Neuronal stem cell (in vitro differentiated cells): ENCODE data around the gene THSD4.

Source experiments
- DNase-seq: peaks from one replicate; pipeline ENCODE4 v3.0.0-alpha.2; 2013; ENCODE audit warnings: low spot score
- H2AFZ ChIP-seq: one replicate; pipeline ENCODE4 v1.6.1; 2013; ENCODE audit warnings: mild to moderate bottlenecking, low read length, inconsistent platforms
- H2AK5ac ChIP-seq: 2 replicates; pipeline ENCODE4 v1.6.1; 2013; ENCODE audit warnings: low read depth, mild to moderate bottlenecking, inconsistent platforms, low read length, moderate library complexity, mixed read lengths
- H2BK120ac ChIP-seq: 2 replicates; pipeline ENCODE4 v1.6.1; 2013; ENCODE audit warnings: low read depth, mild to moderate bottlenecking, inconsistent platforms, low read length, moderate library complexity, mixed read lengths
- H2BK12ac ChIP-seq: one replicate; pipeline ENCODE4 v1.6.1; 2013; ENCODE audit warnings: low read length, inconsistent platforms
- H2BK15ac ChIP-seq: 2 replicates; pipeline ENCODE4 v1.6.1; 2013; ENCODE audit warnings: mild to moderate bottlenecking, low read length, inconsistent platforms, mixed read lengths
- H2BK5ac ChIP-seq: one replicate; pipeline ENCODE4 v1.6.1; 2013; ENCODE audit warnings: inconsistent platforms, mild to moderate bottlenecking, low read length, moderate library complexity
- H3K14ac ChIP-seq: one replicate; pipeline ENCODE4 v1.6.1; 2013; ENCODE audit warnings: low read length, inconsistent platforms
- H3K18ac ChIP-seq: 2 replicates; pipeline ENCODE4 v1.6.1; 2013; ENCODE audit warnings: low read length, inconsistent platforms
- H3K23ac ChIP-seq: 2 replicates; pipeline ENCODE4 v1.6.1; 2013; ENCODE audit warnings: low read depth, mild to moderate bottlenecking, mixed read lengths, low read length, inconsistent platforms; ENCODE audit not compliant: poor library complexity
- H3K27ac ChIP-seq: replicated peaks from 3 replicates; pipeline ENCODE4 v1.5.1; 2013; ENCODE audit warnings: low read length, inconsistent platforms
- H3K27me3 ChIP-seq, 3 experiments: 2 replicates each; pipeline ENCODE4 v1.6.1; 2013; ENCODE audit warnings: low read length in 3 of 3, mild to moderate bottlenecking in 2 of 3, inconsistent platforms in 1 of 3, low read depth in 1 of 3, mixed read lengths in 1 of 3, moderate library complexity in 1 of 3; ENCODE audit not compliant: control insufficient read depth in 3 of 3, insufficient read depth in 3 of 3
- H3K36me3 ChIP-seq, 2 donors: replicated peaks in 1 of 2; 2 replicates each; pipeline ENCODE4 v1.6.1; 2013; ENCODE audit warnings: low read length in 2 of 2; ENCODE audit not compliant: control insufficient read depth in 2 of 2, insufficient read depth in 2 of 2
- H3K4ac ChIP-seq: 2 replicates; pipeline ENCODE4 v1.6.1; 2013; ENCODE audit warnings: inconsistent platforms, mild to moderate bottlenecking, low read length, moderate library complexity
- H3K4me1 ChIP-seq, 2 donors: 1 replicate in 1 of 2; 2 replicates in 1 of 2; pipeline ENCODE4 v1.6.1; 2013; ENCODE audit warnings: low read length in 2 of 2, low read depth in 1 of 2; ENCODE audit not compliant: control insufficient read depth in 2 of 2, insufficient read depth in 1 of 2
- H3K4me2 ChIP-seq: one replicate; pipeline ENCODE4 v1.6.1; 2013; ENCODE audit warnings: mild to moderate bottlenecking, low read length, inconsistent platforms; ENCODE audit not compliant: insufficient read depth, poor library complexity, severe bottlenecking
- H3K4me3 ChIP-seq, 2 donors: 2 replicates each; pipeline ENCODE4 v1.5.1; 2013; ENCODE audit warnings: low read length in 2 of 2, mild to moderate bottlenecking in 2 of 2, inconsistent platforms in 1 of 2, moderate library complexity in 1 of 2
- H3K79me1 ChIP-seq: one replicate; pipeline ENCODE4 v1.6.1; 2013; ENCODE audit warnings: low read depth, mild to moderate bottlenecking, inconsistent platforms, low read length, moderate library complexity
- H3K9ac ChIP-seq: one replicate; pipeline ENCODE4 v1.6.1; 2013; ENCODE audit warnings: mild to moderate bottlenecking, low read depth, low read length, inconsistent platforms; ENCODE audit not compliant: poor library complexity
- H3K9me3 ChIP-seq, 2 donors: replicated peaks in 1 of 2; 2 replicates each; pipeline versions ENCODE3 to v1.6.1; 2013; ENCODE audit warnings: low read length in 2 of 2, mild to moderate bottlenecking in 2 of 2, inconsistent platforms in 1 of 2, low read depth in 1 of 2, mixed read lengths in 1 of 2, moderate library complexity in 1 of 2; ENCODE audit not compliant: control insufficient read depth in 2 of 2, insufficient read depth in 1 of 2
- H4K8ac ChIP-seq: one replicate; pipeline ENCODE4 v1.6.1; 2013; ENCODE audit warnings: low read depth, mild to moderate bottlenecking, inconsistent platforms, low read length, moderate library complexity
- H4K91ac ChIP-seq: one replicate; pipeline ENCODE4 v1.6.1; 2013; ENCODE audit warnings: low read length, low read depth, mild to moderate bottlenecking, inconsistent platforms; ENCODE audit not compliant: poor library complexity
- WGBS, 2 donors: extraction: QIAGEN DNeasy Blood & Tissue Kit; methylation state at CpG; one replicate each; pipeline ENCODE4 v1.1.7; 2013; ENCODE audit warnings: missing lambda C conversion rate in 2 of 2, mixed read lengths in 1 of 2; ENCODE audit not compliant: insufficient read length in 2 of 2, insufficient replicate concordance in 1 of 2; ENCODE audit errors: extremely low coverage in 2 of 2; 5-methylcytosine and 5-hydroxymethylcytosine counted together

The THSD4 gene

GRCh38 chr15:71116366-71116765 is 1.1 kb downstream of the THSD4 start:
- WGBS, 2 donors: no CpG with 5 or more reads among the region's 13 CpGs
- H2BK15ac ChIP-seq: no peak overlapping the region
- no peak overlapping the region for H2BK120ac ChIP-seq
- H3K4me3 ChIP-seq: peak overlapping the region in 1 of 2 donors; percentile 43
- H3K23ac ChIP-seq: no peak overlapping the region
- H3K79me1 ChIP-seq: no peaks in the 10 kb centered on the region
- peaks cover 0 to 11% of the 10 kb centered on the region in 2 donors for H3K4me1 ChIP-seq
- no peaks in the 10 kb centered on the region for H3K36me3 ChIP-seq
- H3K27ac ChIP-seq: no peak overlapping the region
- H3K4me2 ChIP-seq: peak overlapping the region; percentile 87
- no peak for DNase-seq
- no peak overlapping the region for H3K18ac ChIP-seq
- no peak overlapping the region for H4K91ac ChIP-seq
- no peaks in the 10 kb centered on the region for H3K9me3 ChIP-seq
- no peak overlapping the region for H3K4ac ChIP-seq
- no peak overlapping the region for H4K8ac ChIP-seq
- H2AK5ac ChIP-seq: no peak overlapping the region
- no peak overlapping the region for H3K9ac ChIP-seq
- peak overlapping the region; percentile 92 for H2AFZ ChIP-seq
- no peak overlapping the region for H2BK5ac ChIP-seq
- no peak overlapping the region for H2BK12ac ChIP-seq
- no peak overlapping the region for H3K14ac ChIP-seq
- peaks cover 0 to 69% (median 25%) of the 10 kb centered on the region in 3 experiments for H3K27me3 ChIP-seq

- H3K4me1 ChIP-seq: peaks cover 0 to 14% of the 10 kb centered on the region in 2 donors
- no CpG with 5 or more reads among the region's 3 CpGs for WGBS, 2 donors
- H3K4me3 ChIP-seq: no peak overlapping the region
- no peak overlapping the region for H3K4me2 ChIP-seq
- H3K79me1 ChIP-seq: no peaks in the 10 kb centered on the region
- no peak overlapping the region for H3K9ac ChIP-seq
- no peak overlapping the region for H3K18ac ChIP-seq
- H2AFZ ChIP-seq: no peak overlapping the region
- H4K8ac ChIP-seq: no peak overlapping the region
- H3K4ac ChIP-seq: no peak overlapping the region
- no peak overlapping the region for H3K23ac ChIP-seq
- H3K36me3 ChIP-seq: no peaks in the 10 kb centered on the region
- no peaks in the 10 kb centered on the region for H3K9me3 ChIP-seq
- no peak overlapping the region for H2BK120ac ChIP-seq
- no peak overlapping the region for H4K91ac ChIP-seq
- H2BK12ac ChIP-seq: no peak overlapping the region
- no peak for DNase-seq
- no peak overlapping the region for H3K27ac ChIP-seq
- no peak overlapping the region for H3K14ac ChIP-seq
- no peak overlapping the region for H2BK5ac ChIP-seq
- H2BK15ac ChIP-seq: no peak overlapping the region
- no peak overlapping the region for H2AK5ac ChIP-seq
- H3K27me3 ChIP-seq: peaks cover 0 to 65% (median 23%) of the 10 kb centered on the region in 3 experiments
Observed at GRCh38 chr15:71116942-71117341, 1.7 kb downstream of the THSD4 start.

- H2BK120ac ChIP-seq: no peak overlapping the region
- no peaks in the 10 kb centered on the region for H3K9me3 ChIP-seq
- H3K18ac ChIP-seq: no peak overlapping the region
- H3K23ac ChIP-seq: no peak overlapping the region
- no peaks in the 10 kb centered on the region for H3K79me1 ChIP-seq
- peaks cover 0 to 71% (median 23%) of the 10 kb centered on the region in 3 experiments for H3K27me3 ChIP-seq
- no peak overlapping the region for H4K91ac ChIP-seq
- H2BK12ac ChIP-seq: no peak overlapping the region
- H3K4me3 ChIP-seq: no peak overlapping the region
- H4K8ac ChIP-seq: no peak overlapping the region
- no peak overlapping the region for H2AFZ ChIP-seq
- H3K4ac ChIP-seq: no peak overlapping the region
- H3K4me1 ChIP-seq: peaks cover 0 to 13% of the 10 kb centered on the region in 2 donors
- no peak overlapping the region for H2BK5ac ChIP-seq
- no peak overlapping the region for H2BK15ac ChIP-seq
- DNase-seq: no peak
- no CpG with 5 or more reads among the region's 7 CpGs for WGBS, 2 donors
- H3K14ac ChIP-seq: no peak overlapping the region
- no peak overlapping the region for H3K9ac ChIP-seq
- no peak overlapping the region for H3K27ac ChIP-seq
- H3K4me2 ChIP-seq: no peak overlapping the region
- no peak overlapping the region for H2AK5ac ChIP-seq
- no peaks in the 10 kb centered on the region for H3K36me3 ChIP-seq
Observed at GRCh38 chr15:71117714-71118305, 2.5 kb downstream of the THSD4 start.

- no peak overlapping the region for H3K23ac ChIP-seq
- WGBS, 2 donors: no CpG with 5 or more reads among the region's 5 CpGs
Observed at GRCh38 chr15:71118345-71118744, 3.1 kb downstream of the THSD4 start.

More at GRCh38 chr15:71118345-71118744, 3.1 kb downstream of the THSD4 start:
- no peaks in the 10 kb centered on the region for H3K9me3 ChIP-seq
- H3K18ac ChIP-seq: no peak overlapping the region
- no peak overlapping the region for H2BK12ac ChIP-seq
- no peak overlapping the region for H2AFZ ChIP-seq
- H2BK5ac ChIP-seq: no peak overlapping the region
- no peak overlapping the region for H3K4ac ChIP-seq
- DNase-seq: no peak
- peaks cover 0 to 73% (median 23%) of the 10 kb centered on the region in 3 experiments for H3K27me3 ChIP-seq
- no peak overlapping the region for H3K14ac ChIP-seq
- no peak overlapping the region for H4K91ac ChIP-seq
- no peak overlapping the region for H2BK120ac ChIP-seq
- no peak overlapping the region for H2AK5ac ChIP-seq
- no peak overlapping the region for H3K9ac ChIP-seq
- H2BK15ac ChIP-seq: no peak overlapping the region
- no peak overlapping the region for H3K4me3 ChIP-seq
- H3K4me1 ChIP-seq: peaks cover 0 to 13% of the 10 kb centered on the region in 2 donors
- H3K36me3 ChIP-seq: no peaks in the 10 kb centered on the region
- no peak overlapping the region for H4K8ac ChIP-seq
- no peak overlapping the region for H3K27ac ChIP-seq
- no peaks in the 10 kb centered on the region for H3K79me1 ChIP-seq
- no peak overlapping the region for H3K4me2 ChIP-seq
